Psoas muscle (tissue), 8 donors: ENCODE measurements around the gene ADAT2. TPM values are rescaled to one million over a fixed set of nuclear protein-coding genes. Genes with fewer than 3 reads are reported as not detected.

Source experiments
- ATAC-seq, 4 donors: fragments of 200-7000 bp; cut with Tn5 transposase; one replicate each; pipeline ENCODE4 v1.9.1; 2020; ENCODE audit warnings: moderate library complexity in 3 of 4, mild to moderate bottlenecking in 2 of 4
- DNase-seq, 2 donors: peaks; one replicate each; pipeline ENCODE4 v3.0.0-alpha.2; 2020
- H3K27ac ChIP-seq: fragments of 200-600 bp; one replicate; pipeline ENCODE4 v1.8.0; 2022
- H3K27me3 ChIP-seq, 3 donors: fragments of 200-600 bp in 1 of 3; one replicate each; pipeline versions ENCODE4 v1.6.1 to v1.8.0; 2013 to 2022; ENCODE audit warnings: low read length in 2 of 3, mild to moderate bottlenecking in 2 of 3, moderate library complexity in 1 of 3; ENCODE audit not compliant: insufficient read depth in 3 of 3
- H3K36me3 ChIP-seq, 2 donors: fragments of 200-600 bp in 1 of 2; one replicate each; pipeline versions ENCODE4 v1.6.1 to v1.8.0; 2013 to 2022; ENCODE audit warnings: low read depth in 1 of 2, mild to moderate bottlenecking in 1 of 2, moderate library complexity in 1 of 2; ENCODE audit not compliant: insufficient read depth in 1 of 2
- H3K4me1 ChIP-seq: fragments of 200-600 bp; one replicate; pipeline ENCODE4 v1.8.0; 2022
- H3K4me3 ChIP-seq: fragments of 200-600 bp; one replicate; pipeline ENCODE4 v1.8.0; 2022; ENCODE audit warnings: mild to moderate bottlenecking
- H3K9me3 ChIP-seq: fragments of 200-600 bp; one replicate; pipeline ENCODE4 v1.8.0; 2022
- CTCF ChIP-seq: fragments of 200-600 bp; IDR thresholded peaks from one replicate; pipeline ENCODE4 v1.8.0; 2022; ENCODE audit warnings: antibody characterized with exemption
- WGBS, 3 donors: extraction: QIAGEN DNeasy Blood & Tissue Kit; methylation state at CpG; one replicate each; pipeline versions ENCODE4 v1.1.6 to v1.1.7; 2013; 5-methylcytosine and 5-hydroxymethylcytosine counted together
- intact Hi-C, 2 donors: fragments of 100-400 bp; cut with DNase I; formaldehyde crosslinking; loops; one replicate each; pipeline versions ENCODE4 v1.11.0 to v1.14.2; 2022
- polyA plus RNA-seq, 3 donors: library from polyadenylated mRNA; stranded (reverse); fragments of 200-250 nt; gene quantifications; one replicate each; pipeline ENCODE4 v1.2.3, GENCODE V29; 2013
- total RNA-seq, 4 donors: library from RNA; stranded (reverse); fragmentation: NEBNext Ultra II Directional in 2 of 4; extraction: Animal tissue kit (Norgen Biotek cat#: 25700) in 2 of 4; gene quantifications; one replicate each; pipeline versions ENCODE4 v1.2.1 to v1.2.4, GENCODE V29; 2021 to 2023
- donor health status: healthy with polysubstance abuse.
- donor health status: DM: no; HTN: no; CAD: no; lungs with moderate emphysema.
- donor health status: Bipolar disorder and iron deficiency.
- donor health status: healthy.
- donor health status: DM: yes; HTN: yes; CAD: no.
- donor health status: DM: no; HTN: no; CAD: no.
- donor health status: DM: no; HTN: no; CAD: no.
- donor health status: DM: yes; HTN: yes; CAD: no.

The ADAT2 gene
- total and polyA plus RNA-seq, 7 donors: 0.55 to 2.6 (median 1.6) TPM

DNA sequence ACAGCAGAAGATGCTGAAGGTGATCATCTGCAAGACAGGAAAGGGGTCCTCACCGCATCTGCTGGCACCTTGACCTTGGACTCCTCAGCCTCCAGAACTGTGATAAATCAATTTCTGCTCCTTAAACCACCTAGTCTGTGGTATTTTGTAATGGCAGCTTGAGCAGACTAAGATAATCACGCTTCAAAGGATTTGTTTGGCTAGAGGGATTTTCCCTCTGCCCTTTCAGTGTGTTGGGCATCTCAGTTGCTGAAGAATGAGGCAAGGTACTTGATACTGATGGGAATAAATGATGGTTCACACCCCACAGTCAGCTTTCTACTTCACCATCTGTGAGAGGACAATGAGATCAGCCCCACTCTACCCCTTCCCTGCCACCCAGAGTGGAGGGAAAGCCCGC is 60.2 kb downstream of the ADAT2 start:
- TF ChIP-seq CTCF: no peak
- no peaks in the 10 kb centered on the region for H3K9me3 ChIP-seq
- no peaks in the 10 kb centered on the region for H3K4me1 ChIP-seq
- intact Hi-C loops: no loop called here
- H3K36me3 ChIP-seq: no peaks in the 10 kb centered on the region
- ATAC-seq (no peak), DNase-seq (no peak)
- no peak overlapping the region for H3K4me3 ChIP-seq
- H3K27ac ChIP-seq: no peak overlapping the region
- H3K27me3 ChIP-seq: no peaks in the 10 kb centered on the region
- WGBS, 3 donors: 83 to 94% (median 85%) methylated on average over 3 of the region's 3 CpGs

DNA sequence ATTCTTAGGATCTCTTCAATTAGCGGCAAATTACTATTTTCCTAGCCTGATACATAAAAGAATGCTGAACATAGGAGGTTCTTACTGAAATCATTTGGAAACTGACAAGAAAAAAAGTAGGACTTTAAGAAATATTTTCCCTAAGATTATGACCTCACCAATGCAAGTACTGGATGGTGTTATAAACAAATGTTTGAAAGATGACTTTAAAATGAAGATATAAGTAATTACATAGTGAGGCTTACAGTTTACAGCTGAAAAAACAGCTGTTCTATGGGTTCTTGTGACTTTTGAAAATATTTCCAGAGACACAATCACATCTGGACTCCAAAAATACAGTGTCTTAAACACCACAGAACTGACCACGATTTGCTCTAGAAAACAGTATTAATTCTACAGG is 64.9 kb downstream of the ADAT2 start:
- no peaks in the 10 kb centered on the region for H3K4me1 ChIP-seq
- DNase-seq: no peak
- no peak overlapping the region for H3K4me3 ChIP-seq
- intact Hi-C loops: no loop called here
- H3K9me3 ChIP-seq: no peaks in the 10 kb centered on the region
- no peak for TF ChIP-seq CTCF
- no peak for ATAC-seq
- H3K27me3 ChIP-seq: no peaks in the 10 kb centered on the region
- 77 to 78% (median 78%) methylated on average over 2 of the region's 2 CpGs for WGBS, 3 donors
- H3K27ac ChIP-seq: no peak overlapping the region
- no peaks in the 10 kb centered on the region for H3K36me3 ChIP-seq

DNA sequence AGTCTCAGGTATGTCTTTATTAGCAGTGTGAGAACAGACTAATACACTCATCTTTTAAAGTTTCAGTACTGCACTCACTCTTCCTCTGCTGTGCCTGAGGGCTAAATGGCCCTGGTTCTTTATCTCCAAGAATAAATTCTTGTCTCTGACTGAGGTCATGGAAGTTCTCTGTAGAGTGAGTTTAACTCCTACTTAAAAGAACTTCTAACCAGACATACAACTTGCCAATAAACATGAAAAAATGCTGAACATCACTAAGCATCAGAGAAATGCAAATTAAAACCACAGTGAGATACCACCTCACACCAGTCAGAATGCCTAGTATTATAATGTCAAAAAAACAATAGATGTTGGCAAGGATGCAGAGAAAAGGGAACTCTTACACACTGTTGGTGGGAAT is 73.6 kb downstream of the ADAT2 start:
- no peaks in the 10 kb centered on the region for H3K27me3 ChIP-seq
- no peak for TF ChIP-seq CTCF
- no peak for DNase-seq
- intact Hi-C loops: no loop called here
- no peak for ATAC-seq
- no peaks in the 10 kb centered on the region for H3K4me1 ChIP-seq
- no peaks in the 10 kb centered on the region for H3K9me3 ChIP-seq
- no peaks in the 10 kb centered on the region for H3K36me3 ChIP-seq
- H3K4me3 ChIP-seq: no peak overlapping the region
- H3K27ac ChIP-seq: no peak overlapping the region

- WGBS, 3 donors: 86 to 93% (median 91%) methylated on average over 3 of the region's 3 CpGs
- no peak overlapping the region for H3K4me3 ChIP-seq
- H3K27me3 ChIP-seq: no peaks in the 10 kb centered on the region
- no peak for ATAC-seq
- no peaks in the 10 kb centered on the region for H3K36me3 ChIP-seq
- TF ChIP-seq CTCF: no peak
- no peak for DNase-seq
- no peaks in the 10 kb centered on the region for H3K9me3 ChIP-seq
- no peaks in the 10 kb centered on the region for H3K4me1 ChIP-seq
- no peak overlapping the region for H3K27ac ChIP-seq
- intact Hi-C loops: no loop called here
These were observed 74.1 kb downstream of the ADAT2 start for GRCh38 chr6:143376375-143376774.

DNA sequence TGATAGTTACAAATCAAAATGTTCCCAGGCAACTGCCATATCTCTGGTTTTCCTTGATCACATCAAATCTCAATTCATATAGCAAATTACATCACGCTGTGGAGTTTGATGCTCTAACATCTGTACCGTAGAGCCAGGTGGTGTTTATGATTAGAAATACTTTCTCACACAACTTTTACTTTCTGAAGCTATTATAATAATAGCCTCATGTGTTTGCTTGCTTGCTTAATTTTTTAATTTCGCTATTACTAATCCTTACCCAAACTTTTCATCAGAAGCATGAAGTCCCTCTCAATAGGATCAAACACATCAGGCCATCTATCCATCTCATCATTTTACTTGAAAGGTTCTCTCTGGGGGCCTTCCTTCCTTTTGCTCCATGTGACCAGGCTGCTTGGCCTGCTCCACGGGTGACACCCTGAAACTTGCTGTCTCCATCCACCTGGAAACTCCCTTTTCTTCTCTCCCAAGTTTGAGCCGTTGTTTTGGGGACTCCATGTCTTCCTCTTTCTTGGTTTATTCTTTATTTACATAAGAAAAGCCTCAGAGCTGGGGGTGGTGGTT is 75.4 kb downstream of the ADAT2 start:
- intact Hi-C loops: no loop called here
- Histone ChIP-seq H3K9me3 (no peaks in the 10 kb centered on the region), H3K4me3 (no peak overlapping the region), H3K36me3 (no peaks in the 10 kb centered on the region), H3K4me1 (no peaks in the 10 kb centered on the region), H3K27ac (no peak overlapping the region), H3K27me3 (no peaks in the 10 kb centered on the region)
- WGBS, 3 donors: 73 to 87% (median 78%) methylated on average over 5 of the region's 5 CpGs
- no peak for TF ChIP-seq CTCF
- ATAC-seq (no peak), DNase-seq (no peak)
